Stimulated activated CD4-positive, alpha-beta T cell treated with anti-CD3 and anti-CD28 coated beads, Interleukin-4, amount 100 ng/mL, for 1 hour (primary cell): ENCODE results near the gene HTRA1.

Experiments
- DNase-seq: peaks from one replicate; pipeline ENCODE4 v3.0.0-alpha.2; 2020

Gene HTRA1

GRCh38 chr10:122455376-122456079 is 5.8 kb upstream of the HTRA1 start:
- no peak for DNase-seq

DNA sequence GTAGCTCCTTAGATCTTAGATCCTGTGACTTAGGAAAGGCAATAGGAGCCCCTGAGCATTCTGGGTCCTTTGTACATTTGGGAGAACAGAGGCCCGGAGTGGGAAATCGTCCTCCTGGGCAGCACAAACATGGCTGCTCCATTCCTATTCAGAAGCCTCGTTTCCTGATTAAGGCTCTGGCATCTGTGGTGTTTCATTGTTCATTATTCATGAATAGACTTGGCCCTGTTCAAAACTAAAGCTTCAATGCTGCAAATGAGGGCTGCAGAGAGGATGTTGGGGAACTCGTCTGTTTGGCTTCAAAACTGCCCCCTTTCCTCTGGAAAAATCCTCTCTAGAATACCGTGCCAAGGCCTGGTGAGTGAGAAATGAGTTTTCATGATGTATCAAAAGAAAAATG is 3.4 kb upstream of the HTRA1 start:
- DNase-seq, result no peak

DNA sequence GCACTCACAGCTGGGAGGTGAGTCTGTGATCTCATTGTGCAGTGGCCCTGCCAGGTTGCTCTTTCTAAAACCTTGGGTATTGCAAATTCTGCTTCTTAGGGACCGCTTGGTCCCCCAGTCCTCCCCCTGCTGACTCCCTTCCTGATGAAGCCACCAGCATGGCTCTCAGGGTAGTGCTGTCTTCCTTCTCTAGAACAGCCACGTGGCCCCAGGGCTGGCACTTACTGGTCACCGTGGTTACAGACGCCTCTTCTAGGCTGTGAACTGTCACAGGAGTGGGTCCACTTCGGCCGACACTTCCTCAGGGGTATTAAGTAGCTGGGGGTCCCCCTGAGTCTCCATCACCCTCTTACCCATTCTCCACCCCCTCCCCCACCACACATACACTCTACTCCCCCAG is 2.7 kb upstream of the HTRA1 start:
- no peak for DNase-seq

DNA sequence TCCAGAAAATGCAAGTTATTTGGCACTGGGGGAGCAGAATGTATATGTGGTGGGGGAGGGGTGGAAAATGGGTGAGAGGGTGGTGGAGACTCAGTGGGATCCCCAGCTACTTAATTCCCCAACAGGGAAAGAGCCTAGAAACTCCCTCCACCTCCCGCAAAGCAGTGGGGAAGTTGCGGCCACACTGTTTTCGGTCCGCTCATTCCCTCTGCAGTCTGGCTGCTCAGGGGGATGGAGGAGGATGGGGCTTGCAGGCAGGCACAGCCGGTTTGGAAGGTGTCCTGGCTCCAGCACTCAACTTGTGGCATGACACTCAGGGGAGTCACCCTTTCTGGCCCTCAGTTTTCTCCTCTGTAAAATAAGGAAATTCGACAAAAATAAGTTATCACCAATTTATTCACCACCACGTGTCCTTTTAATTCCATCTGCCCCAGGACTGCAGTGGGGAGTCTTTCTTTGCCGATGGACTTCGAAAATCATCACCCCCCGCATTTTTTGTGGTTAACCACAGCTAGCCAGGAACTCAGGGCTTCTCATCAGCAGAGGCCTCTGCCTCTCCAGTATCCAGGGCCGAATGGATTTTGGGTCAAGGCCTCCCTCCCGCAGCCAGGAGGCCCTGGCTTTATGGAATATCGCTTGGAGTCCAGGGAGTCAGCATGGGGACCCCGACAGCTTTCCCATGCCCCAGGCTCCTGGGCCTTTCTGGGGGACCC is 1.6 kb upstream of the HTRA1 start:
- no peak for DNase-seq

DNA sequence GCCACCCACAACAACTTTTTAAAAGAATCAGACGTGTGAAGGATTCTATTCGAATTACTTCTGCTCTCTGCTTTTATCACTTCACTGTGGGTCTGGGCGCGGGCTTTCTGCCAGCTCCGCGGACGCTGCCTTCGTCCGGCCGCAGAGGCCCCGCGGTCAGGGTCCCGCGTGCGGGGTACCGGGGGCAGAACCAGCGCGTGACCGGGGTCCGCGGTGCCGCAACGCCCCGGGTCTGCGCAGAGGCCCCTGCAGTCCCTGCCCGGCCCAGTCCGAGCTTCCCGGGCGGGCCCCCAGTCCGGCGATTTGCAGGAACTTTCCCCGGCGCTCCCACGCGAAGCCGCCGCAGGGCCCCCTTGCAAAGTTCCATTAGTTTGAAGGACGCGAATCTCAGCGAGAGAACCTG is 461 bp upstream of the HTRA1 start:
- no peak for DNase-seq

GRCh38 chr10:122461729-122462532 is 578 bp downstream of the HTRA1 start:
- no peak for DNase-seq

- no peak for DNase-seq
These were observed 1.4 kb downstream of the HTRA1 start for GRCh38 chr10:122462533-122463465.

- DNase-seq, result no peak
These were observed 2.3 kb downstream of the HTRA1 start for GRCh38 chr10:122463466-122464249.

GRCh38 chr10:122464250-122464510 is 2.8 kb downstream of the HTRA1 start:
- DNase-seq, result no peak

DNA sequence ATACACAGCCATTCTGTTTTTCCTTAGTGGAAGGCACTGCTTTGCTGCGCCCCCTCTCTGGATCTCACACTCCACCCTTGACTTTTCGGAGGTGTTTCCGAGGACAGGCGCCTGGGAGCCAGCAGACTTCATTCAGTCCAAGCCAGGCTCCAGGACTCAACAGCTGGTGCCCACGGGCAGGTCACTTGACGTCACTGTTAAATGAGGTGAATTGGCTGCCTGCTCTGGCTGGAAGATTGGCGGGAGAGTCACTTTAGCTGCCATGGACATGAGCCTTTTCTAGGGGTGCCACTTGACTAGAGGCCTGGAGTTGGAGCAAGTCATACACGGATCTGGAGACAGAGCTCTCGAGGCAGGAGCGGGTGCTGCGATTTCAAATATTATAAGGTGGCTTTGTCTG is 3.2 kb downstream of the HTRA1 start:
- DNase-seq, result no peak

GRCh38 chr10:122465401-122466040 is 4.2 kb downstream of the HTRA1 start:
- DNase-seq, result no peak

DNA sequence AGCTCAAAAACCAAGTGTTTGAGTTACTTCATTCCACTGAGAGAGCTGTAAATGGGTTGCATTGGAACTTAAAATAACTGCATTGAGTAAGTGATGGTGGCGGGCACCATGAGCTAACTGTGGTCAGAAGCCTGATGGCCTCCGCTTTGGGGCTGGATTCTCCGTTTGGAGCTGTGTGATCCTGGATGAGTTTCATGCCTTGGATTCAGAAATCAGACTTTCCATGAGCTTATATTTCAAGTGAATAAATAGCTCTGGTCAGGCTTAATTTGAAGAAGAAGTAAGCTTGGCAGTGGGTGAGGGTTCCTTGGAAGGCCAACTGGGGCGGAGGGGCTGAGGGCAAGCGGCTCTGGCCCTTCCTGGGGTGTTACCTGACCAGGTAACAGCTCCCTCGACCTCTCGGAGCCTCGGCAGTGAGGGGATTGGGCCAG is 5.6 kb downstream of the HTRA1 start:
- DNase-seq, result no peak

DNA sequence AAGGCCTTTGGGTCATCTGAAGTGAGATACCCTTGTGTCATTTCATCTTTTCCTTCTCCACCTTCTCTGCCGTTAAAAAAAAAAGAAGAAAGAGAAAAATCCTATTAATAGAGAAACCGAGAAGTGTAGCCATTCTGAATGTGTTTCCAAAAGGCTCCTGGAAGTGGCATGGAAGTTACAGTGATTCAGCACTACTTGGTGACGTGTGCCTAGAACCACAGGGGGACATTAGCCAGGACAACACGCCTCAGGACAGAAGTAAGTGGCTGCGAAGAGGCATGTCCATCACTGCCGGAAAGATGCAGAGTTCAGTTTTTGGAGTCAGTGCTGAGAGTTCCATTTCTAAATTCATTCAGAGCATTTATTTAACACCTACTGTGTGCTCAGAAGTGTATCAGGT is 6.3 kb downstream of the HTRA1 start:
- no peak for DNase-seq

- DNase-seq, result no peak
These were observed 7.1 kb downstream of the HTRA1 start for GRCh38 chr10:122468307-122468925.

DNA sequence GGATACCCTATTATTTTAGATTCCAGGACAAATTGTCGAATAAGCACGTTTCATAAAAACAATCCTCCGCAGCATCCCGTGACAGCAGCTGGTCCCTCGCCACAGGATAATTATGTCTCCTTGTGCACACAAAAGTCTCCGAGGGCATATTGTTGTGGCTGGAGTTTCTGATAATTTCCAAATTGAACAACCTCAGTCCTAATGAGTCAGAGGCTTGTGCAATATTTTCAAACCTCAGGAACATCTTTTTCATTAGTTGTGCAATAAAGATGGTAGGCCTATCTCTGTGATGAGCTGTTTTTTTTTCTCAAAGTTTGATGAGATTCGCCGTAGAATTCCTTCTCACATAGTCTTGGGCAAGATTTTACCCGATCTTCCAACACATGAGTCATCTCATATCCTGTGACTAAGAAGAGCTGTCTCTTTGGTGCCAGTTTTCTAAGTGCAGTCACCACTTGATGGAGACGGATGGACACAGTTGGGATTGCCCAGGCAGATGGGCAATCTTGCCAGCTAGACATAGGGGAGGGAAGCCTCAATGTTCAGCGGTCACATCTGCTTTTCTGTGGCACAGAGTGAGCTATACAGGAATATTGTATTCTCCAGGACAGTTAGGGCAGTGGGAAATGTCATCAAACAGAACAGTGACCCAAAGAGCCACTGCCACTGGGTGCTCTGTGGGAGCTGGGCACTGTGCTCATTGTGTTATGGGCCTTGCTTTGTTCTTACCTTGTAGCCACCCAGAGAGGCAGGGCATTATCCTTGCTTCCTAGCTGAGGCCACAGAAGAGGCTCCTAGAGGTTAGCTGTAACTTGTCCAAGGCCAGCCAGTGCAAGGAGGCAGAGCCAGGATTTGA is 7.8 kb downstream of the HTRA1 start:
- DNase-seq, result no peak

- DNase-seq, result no peak
These were observed 8.5 kb downstream of the HTRA1 start for GRCh38 chr10:122469848-122470247.

DNA sequence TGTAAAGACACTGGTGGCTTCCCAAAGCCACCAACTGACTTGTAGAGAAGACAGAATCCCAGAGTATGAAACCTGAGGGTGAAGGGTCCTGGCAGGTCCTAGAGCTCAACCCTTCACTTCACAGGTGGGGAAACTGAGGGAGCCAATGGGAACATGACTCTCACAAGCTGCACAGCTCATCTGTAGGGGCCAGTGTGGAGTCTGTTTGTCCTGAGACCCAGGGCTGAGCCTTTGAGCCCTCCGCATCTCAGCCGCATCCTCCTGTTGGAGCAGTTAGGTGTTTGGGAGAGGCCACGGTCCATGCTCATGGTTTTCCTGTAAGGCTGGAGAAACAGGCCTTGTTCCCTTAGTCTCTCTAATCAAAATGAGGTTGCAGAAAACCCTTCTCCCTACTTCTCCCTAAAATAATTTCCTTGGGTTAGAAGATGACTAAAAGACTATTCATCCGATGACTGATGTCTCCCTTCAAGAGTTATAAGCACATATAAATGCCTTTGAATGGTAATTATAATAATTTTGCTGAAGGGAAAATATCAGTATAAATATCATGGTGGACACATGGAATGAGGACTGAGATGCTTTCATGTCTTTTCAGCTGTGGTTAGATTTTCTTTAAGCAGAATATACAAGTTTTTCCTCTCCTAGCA is 10.3 kb downstream of the HTRA1 start:
- DNase-seq, result no peak

- DNase-seq, result no peak
These were observed 11.8 kb downstream of the HTRA1 start for GRCh38 chr10:122473116-122473515.

DNA sequence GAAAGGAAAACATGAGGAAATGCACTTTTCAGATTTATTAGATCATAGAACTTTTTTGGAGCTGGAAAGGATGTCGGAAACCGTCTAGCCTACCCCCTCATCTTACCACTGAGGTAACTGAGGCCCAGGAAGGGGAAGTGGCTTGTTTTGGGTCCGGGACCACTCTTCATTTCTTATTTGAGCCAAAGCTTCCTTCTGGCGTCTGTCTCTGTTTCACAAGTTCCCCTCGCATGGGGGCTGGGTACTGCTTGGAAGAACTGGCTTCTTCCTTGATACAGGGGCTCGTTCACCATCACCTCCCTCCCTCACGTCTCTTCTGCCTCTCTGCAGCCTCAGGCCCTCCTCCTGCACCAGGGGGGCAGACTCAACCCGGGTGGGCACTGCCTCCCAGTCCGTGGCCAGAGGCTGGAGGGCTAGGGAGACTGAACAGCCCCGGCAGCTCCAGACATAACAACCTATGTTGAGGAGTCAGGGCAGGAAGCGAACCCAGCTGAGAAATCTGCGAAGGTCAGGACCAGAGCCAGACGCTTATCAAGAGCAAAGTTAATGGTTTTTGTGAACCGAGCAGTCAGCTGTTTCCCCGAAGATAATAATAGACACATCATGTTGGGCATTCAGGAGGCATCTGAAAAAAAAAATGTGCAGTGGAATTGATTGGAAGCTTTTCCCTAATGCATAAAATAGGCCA is 12.9 kb downstream of the HTRA1 start:
- no peak for DNase-seq
